HG02884 (cell line): ENCODE data around the gene STIM2.

Experiments used
- ATAC-seq: cut with Tn5 transposase; IDR thresholded peaks from one replicate; pipeline ENCODE4 v1.9.1; 2021; ENCODE audit warnings: mild to moderate bottlenecking, moderate library complexity; ENCODE audit not compliant: unreplicated experiment

The STIM2 gene

DNA sequence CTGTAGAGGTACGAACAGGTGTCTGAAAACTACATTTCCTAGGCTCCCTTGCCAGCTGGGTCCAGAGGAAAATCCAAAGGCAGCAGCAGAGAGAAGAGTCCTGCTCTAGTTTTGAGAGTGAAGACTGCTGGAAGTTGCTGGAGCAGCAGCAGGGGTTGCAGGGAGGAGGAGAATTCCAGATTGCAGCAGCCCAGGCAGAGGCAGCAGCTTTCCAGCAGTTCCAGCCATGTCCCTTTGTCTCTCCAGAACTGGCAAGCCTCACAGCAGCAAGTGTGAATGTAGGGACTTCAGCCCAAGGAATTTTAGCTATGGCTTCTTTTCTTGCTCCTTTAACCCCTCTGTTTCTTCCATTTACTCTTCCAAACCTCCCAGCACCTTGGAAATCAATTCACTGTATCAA is 24.1 kb upstream of the STIM2 start:
- no peak for ATAC-seq

DNA sequence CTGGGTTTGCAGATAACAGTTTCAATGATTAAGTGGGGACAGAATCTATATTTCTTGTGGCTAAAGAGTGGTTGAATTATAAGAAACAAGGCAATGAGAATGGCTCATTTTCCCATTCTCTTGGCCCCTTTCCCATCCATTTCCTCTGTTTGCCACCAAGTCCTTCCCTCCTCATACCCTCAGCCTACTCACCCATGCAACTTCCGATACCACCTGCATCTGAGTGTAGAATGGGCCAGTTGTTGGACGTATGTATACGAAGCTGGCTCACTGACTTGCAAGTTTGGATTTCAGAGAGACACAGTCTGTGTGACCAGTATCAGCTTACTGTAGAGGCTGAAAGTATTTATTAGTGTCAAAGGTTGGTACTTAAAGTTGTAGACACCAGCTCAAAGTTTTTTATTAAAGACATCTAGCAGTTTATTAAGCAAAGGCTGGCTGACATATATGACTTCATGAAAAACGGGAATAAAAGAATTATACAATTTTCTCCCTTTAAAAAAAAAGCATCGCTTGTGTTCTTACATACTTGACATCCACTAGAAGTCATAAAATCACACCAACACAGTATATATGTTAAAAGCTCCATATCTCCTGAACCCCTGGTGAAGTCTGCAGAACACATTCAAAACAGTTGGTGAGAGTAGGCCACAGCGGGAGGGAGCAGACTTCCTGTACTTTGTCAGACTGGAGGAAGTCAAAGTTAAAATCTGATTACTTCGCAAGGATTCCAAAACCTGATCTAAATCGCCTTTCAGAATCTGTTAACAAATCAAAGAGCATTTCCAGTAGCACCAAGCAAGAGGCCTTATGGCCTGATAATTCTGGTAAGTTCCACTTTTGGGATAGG is 22.4 kb upstream of the STIM2 start:
- ATAC-seq = no peak

DNA sequence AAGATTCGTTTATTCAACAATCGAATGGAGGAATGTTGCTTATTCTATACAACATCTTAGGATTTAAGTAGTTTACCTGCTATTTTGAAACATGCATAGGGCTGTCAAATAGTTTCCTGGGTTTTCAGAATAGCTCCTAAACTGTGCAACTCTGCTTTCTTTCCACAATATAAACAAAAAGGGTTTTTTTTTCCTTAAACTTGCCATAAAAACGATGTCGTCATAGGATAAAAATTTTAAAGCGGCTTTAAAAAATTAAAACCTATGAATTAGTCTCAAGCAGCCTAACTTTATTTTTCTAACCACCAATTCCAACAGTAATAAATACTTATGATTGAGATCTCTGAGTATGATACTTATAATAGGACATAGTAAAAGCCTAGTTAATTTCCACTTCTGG is 21.6 kb upstream of the STIM2 start:
- no peak for ATAC-seq

DNA sequence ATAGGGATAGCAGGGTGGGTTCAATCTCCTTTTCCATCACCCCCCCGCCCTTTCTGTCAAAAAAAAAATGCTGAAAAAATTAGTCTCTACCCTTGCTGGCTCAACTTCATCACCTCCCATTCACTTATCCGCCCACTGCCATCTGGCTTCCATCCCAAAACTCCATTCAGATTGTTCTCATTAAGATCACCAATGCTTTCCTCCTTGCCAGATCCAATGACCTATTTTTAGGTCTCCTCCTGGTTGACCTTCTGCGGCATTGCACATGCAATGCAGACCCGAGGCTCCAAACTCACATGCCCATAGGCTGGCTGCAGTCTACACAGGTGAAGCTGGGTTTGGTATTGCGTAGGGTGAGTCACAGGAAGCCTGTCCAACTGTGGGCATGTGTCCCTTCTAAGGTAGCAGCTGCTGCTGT is 21.1 kb upstream of the STIM2 start:
- ATAC-seq = no peak

DNA sequence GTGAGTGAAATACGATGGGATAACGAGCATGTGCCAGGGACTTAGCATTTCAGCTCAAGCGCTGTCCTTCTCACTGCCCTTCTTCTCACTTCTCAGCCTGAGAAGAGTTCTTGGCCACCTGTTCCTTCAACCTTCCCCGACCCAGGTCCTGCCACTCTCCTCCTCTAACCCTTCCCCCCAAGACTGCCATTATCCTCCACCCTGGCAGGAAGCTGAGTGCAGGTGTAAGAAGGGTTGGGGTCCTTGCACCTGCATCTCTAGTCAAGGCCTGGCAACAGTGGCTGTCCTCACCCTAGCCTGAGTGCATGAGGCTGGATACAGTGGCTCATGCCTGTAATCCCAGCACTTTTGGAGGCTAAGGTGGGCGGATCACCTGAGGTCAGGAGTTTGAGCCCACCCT is 19.9 kb upstream of the STIM2 start:
- no peak for ATAC-seq

DNA sequence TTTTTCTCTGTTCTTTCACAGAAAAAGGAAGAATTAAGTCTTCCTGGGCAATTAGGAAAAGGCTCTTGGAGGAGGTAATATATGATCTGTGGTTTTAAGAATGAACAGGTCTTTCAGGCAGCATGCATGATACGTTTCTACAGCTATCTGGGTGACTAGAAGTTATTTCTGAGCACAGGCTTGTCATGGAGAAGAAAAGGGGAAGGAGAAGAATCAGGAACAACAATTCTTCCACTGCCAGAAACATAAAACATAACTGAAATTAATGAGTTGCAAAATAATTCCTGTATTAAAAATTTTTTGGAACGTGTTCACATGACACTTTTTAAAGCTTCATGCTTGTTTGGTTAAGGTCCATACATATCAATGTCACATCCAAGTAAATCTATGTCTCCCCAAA is 17.7 kb upstream of the STIM2 start:
- ATAC-seq = no peak

DNA sequence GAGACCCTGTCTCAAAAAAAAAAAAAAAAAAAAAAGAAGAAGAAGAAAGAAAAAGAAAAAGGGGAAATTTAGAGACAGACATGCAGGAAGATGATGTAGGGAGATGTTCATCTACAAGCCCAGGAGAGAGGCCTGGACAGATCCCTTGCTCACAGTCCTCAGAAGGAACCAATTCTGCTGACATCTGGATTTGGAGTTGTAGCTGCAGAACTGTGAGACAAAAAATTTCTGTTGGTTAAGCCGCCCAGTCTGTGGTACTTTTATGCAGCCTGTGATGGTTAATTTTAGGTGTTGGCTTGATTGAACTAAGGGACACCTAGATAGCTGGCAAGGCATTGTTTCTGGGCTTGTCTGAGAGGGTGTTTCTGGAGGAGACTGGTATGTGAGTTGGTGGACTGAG is 10.1 kb upstream of the STIM2 start:
- ATAC-seq = no peak

DNA sequence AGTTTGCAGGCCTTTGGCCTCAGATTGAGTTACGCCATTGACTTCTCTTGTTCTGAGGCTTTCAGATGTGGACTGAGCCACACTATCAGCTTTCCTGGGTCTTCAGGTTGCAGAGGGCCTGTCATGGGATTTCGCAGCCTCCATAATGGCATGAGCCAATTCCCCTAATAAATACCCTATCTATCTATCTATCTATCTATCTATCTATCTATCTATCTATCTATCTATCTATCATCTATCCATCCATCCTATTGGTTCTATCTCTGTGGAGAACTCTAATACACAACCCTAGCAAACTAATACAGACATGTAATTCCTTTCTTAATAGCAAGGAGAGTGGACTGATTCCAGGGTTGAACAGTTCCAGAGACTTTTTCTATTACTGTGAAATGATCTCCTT is 9.5 kb upstream of the STIM2 start:
- no peak for ATAC-seq

DNA sequence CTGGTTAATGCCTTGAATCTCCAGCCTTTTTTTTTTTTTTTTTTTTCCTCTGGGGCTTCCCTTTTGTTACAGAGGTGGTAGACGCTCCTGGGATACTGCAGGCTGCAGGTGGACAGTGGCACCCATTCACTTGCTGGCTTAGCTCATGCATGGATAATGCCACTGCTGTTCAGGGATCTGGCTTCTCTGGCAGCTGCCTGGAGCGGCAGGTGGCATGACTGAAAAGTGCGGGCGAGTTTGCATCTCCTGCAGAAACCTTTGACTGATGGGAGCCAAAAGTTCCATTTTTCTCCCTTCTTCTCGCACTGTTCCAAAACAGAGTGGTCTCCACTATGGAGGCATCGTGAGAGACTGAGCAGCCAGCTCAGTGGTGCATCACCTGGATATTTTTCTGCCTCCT is 5.9 kb upstream of the STIM2 start:
- ATAC-seq = no peak

DNA sequence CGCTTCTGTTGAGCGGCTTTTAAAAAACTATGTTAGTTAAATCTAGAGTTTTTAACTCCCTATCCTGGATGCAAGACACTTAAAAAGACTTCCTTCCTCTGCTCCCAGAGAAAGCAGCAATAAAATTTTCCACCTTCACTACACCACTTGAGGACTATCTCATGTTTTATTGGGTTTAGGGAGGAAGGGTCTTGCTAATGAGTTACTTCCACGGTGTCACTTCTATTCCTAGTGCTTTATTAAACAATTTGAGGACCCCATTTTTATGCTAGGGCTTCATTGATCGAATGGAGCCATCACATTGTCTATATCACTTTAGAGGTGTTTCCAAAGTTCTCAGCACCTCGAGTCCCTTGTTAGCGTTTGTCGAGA is 3.7 kb upstream of the STIM2 start:
- ATAC-seq = no peak

DNA sequence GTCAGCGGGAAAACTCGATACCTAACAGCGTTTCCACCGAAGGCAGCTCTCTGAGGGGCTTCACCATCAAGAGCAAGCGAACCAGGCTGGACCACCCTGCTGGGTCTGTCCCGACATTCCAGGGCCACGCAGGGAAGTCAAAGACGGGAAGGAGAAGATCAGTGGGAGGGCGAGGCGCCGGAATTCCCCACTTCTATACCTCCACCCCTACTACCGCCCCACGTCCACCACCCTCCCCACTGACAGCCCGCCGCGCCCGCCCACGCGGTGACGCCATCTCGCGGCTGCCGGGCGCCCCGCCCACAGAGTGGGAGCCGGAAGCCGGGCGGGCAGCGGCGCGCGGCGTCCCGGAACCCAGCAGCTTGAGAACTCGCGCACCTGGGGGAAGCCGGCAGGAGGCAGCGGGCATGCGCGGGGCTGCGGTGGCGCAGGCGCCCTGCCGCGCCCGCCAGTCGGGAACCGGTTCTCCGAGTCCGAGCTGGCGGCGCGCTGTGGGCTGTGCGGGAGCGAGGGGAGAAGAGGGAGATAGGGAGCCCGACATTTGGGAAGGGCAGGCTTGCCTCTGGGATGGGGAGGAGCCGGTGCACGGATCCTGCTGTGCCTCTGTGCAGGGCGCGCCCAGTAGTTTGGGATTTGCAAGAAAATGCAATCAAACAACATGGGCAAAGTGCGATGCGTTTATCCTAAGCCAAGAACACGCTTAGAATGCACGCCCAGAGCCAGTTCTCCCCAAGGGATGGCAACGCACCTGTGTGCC is 3.2 kb upstream of the STIM2 start:
- peak; percentile 47 for ATAC-seq

DNA sequence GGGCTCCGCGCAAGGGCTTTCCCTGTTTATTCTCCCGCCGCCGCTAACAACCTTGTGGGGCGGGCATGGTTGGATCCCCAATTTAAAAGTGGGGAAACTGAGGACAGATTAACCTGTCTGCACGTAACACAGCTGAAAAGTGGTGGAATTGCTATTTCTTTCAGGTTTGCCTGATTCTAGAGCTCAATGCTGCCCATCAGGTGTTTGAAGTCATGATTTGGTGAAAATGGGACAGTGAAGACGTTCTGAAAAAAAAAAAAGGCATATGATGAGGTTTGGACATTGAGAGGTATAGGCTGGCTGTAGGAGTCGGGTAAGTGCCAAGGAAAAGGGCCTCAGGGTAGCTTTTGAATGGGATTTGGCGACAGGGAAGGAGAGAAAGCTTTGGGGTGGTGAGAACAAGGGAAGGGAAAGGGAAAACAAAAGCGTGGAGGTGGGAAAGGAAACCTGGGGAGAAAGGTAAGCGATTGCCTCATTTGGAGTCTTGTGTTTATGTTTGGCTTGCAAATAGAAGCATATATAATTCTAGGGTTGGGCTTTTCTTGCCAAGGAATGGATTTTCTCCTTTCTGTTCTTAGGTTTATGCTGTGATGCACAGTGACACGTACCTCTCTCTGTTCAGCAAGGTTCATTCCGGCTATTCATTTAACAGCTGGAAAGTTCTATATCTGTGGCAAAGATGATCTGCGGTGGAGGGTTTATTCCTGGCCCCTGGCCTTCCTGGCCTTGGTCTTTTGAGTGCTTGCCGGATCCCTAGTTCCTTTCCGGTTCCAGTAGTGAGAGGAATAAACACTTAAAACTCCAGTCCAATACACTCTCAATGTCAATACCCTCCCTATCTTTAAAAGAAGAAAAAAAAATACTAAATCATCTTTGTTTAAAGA is 2.4 kb upstream of the STIM2 start:
- no peak for ATAC-seq

DNA sequence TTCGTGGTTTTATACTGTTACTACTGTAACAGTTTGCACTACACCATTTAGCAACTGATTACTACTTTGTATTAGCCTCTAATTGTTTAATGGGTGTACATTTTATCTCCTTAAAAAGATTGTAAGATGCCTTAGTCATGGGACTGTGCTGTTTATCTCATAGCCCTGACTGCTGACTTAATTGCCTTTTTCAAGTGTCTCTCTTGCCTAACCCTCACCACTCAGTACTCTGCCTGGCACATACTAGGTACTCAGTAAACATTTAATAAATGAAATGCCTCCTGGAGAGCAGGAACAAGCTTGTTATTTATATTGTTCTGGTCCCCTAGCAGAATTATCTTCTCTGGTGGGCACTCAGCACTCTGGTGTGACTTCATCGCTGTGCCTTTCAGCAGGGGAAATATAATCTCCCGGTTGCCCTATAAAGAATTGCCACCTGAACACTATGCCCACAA is 1.7 kb upstream of the STIM2 start:
- ATAC-seq = no peak

DNA sequence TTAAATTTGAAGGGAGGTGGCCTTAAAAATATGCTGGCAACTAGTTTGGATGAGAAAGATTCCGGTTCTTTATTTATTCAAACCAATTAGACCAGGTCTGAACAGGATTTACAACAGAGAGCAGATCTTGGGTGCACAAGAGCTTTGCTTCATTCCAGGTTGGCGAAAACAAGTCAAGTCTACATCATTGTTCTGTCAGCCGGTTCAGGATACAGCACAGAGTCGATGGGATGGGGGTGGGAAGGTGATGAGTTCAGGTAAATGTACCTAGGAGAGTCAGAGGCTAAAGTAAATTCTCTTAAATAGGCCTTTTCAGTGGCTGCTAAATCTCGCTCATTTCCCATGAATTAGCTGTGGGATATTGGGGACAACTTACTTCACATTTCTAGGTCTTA is 882 bp upstream of the STIM2 start:
- ATAC-seq = no peak

DNA sequence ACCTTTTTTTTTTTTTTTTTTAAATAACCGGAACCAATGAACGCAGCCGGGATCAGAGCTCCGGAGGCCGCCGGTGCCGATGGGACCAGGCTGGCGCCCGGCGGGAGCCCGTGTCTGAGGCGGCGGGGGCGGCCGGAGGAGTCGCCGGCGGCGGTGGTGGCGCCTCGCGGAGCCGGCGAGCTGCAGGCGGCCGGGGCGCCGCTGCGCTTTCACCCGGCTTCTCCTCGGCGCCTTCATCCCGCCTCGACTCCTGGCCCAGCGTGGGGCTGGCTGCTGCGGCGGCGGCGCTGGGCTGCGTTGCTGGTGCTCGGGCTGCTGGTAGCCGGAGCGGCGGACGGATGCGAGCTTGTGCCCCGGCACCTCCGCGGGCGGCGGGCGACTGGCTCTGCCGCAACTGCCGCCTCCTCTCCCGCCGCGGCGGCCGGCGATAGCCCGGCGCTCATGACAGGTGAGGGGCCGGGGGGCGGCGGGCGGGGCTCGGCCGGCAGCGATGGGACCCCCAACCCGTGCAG is 337 bp downstream of the STIM2 start:
- peak; percentile 19 for ATAC-seq

DNA sequence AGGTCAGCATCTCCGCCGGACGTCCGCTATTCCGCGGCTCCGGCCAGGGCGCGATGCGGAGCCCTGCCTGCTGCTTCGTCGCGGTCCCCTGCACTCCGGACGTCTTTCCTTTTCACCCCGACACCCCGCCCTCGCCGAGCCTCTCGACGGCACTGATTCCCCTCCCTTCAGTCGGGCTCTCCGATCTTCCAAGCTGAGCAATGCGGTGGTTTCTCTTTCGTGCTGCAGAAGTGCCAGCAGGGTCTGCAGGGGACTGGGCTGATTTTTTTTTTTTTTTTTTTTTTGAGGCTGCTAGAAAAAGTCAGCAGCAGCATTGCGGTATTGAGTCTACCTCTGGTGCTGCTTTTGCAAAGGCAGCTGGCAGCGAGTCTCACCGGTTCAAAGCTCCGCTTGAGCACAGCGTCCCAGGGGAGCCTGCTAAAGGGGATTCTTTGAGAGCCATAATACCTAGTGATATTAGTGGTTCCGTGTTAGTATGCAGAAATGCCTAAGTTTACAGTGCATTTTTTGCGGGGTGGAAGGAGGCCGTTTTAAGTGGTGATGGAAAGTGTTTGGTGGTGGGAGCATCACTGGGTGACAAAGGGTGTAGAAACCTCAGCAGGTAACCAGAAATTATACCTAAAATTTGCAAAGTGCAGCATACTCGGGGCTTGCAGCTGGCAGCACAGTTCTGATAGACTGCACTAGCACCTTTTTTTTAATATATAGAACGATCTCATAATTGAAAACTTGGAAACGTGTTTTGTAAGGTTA is 969 bp downstream of the STIM2 start:
- ATAC-seq = peak; percentile 32

DNA sequence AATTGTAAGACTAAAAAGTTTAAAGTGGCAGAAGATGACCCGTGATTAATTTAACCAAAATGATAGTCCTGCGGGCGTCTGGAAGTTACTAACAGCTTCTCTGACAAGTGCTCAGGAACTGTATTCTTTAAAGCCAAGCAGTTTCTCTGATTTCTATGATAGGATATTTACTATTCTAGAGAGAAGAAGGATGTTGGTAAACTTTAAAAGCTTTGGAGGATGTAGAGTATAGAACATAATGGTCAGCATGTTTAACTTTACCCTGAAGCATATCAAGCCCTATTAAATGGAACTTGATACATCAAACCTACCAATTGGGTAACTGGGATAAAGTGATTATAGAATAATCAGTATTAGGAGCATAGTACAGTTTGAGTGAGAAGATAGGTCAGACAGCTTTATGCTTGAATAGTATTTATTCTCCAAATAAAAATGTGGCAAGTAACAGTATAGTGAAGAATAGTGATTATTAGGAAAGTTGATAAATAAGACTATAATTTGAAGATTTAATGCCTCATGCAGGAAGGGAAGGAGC is 1.8 kb downstream of the STIM2 start:
- no peak for ATAC-seq

DNA sequence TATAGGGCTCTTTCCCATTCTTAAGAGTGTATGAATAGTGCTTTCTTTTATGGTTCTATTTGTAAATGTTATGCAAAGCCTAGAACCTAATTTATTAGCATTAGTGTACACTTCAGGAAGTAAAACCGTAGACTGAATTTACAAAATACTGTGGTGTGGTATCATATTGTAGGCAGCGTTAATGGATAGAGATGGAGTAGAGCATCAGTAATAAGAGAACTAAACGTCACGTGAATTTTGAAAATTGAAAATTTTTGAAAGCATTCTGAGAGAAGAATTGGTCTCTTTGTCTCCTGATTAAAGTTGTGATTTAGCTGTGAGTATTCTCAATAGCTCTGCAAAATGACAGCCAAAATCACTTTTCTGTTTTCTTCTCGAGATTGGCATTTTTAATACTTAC is 2.9 kb downstream of the STIM2 start:
- ATAC-seq = no peak

DNA sequence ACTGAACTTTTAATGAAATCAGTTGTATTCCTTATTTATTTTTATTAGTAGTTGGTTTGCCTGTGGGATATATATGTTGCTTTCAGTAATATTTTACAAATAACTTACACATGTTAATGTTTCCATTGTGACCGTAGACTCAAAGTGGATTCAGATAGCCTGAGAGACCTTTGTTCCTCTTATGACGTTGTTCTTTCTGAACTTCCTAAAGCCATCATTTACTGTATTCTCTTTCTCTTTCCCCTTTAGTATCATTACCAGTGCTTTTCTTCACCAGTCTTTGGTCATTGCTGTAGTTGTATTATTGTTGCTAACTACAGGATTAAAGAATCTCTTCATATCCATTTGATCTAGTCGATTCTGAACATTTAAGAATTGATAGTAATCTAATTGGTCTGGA is 4.3 kb downstream of the STIM2 start:
- ATAC-seq = no peak

DNA sequence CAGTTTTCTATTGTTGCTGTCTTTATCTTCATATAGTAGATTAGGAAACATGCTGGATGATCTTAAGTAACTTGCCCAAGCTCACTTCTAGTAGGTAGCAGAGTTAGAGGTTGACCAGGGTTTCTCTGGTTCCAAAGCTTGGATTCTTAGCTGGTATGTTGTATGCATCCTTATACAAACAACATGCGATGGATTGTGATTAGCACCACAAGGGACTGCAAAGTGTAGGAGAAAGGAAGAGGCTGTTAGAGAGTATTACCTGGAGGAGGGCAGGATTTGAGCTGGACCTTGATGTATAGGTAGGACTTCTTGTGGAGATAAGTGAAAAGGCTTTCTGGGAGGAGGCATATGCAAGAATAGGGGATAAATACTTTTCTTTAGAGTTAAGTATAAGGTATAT is 5.6 kb downstream of the STIM2 start:
- ATAC-seq = no peak
